Ammon's horn (tissue), 1 donor: ENCODE results near the gene PTPRK.
A peak's percentile ranks its signal among the peaks of the same experiment; 100 is the strongest.

Experiments used
- DNase-seq: peaks from one replicate; pipeline ENCODE4 v3.0.0-alpha.2; 2016; ENCODE audit warnings: low spot score

Gene PTPRK

GRCh38 chr6:128246472-128247260 is 273.7 kb downstream of the PTPRK start:
- DNase-seq, result no peak

- DNase-seq, result no peak
Measured at GRCh38 chr6:128244751-128245405, 275.5 kb downstream of the PTPRK start.

GRCh38 chr6:128242765-128243403 is 277.5 kb downstream of the PTPRK start:
- DNase-seq, result no peak

- DNase-seq, result no peak
Measured at GRCh38 chr6:128241216-128241615, 279.2 kb downstream of the PTPRK start.

GRCh38 chr6:128240024-128240428 is 280.4 kb downstream of the PTPRK start:
- DNase-seq, result no peak

- no peak for DNase-seq
Measured at GRCh38 chr6:128239146-128239545, 281.3 kb downstream of the PTPRK start.

- DNase-seq, result peak; percentile 51
Measured at GRCh38 chr6:128238225-128238624, 282.2 kb downstream of the PTPRK start.

GRCh38 chr6:128235556-128235955 is 284.8 kb downstream of the PTPRK start:
- no peak for DNase-seq

- peak; percentile 52 for DNase-seq
Measured at GRCh38 chr6:128233531-128233930, 286.9 kb downstream of the PTPRK start.

GRCh38 chr6:128230267-128230989 is 290.0 kb downstream of the PTPRK start:
- DNase-seq, result no peak

- DNase-seq, result no peak
Measured at GRCh38 chr6:128225612-128226011, 294.8 kb downstream of the PTPRK start.

GRCh38 chr6:128216917-128217316 is 303.5 kb downstream of the PTPRK start:
- no peak for DNase-seq

- DNase-seq, result no peak
Measured at GRCh38 chr6:128209771-128210170, 310.6 kb downstream of the PTPRK start.

GRCh38 chr6:128208851-128209580 is 311.4 kb downstream of the PTPRK start:
- no peak for DNase-seq

- no peak for DNase-seq
Measured at GRCh38 chr6:128208078-128208477, 312.3 kb downstream of the PTPRK start.

GRCh38 chr6:128206610-128207426 is 313.6 kb downstream of the PTPRK start:
- no peak for DNase-seq

- no peak for DNase-seq
Measured at GRCh38 chr6:128204616-128205015, 315.8 kb downstream of the PTPRK start.

GRCh38 chr6:128202169-128202765 is 318.1 kb downstream of the PTPRK start:
- no peak for DNase-seq

- DNase-seq, result no peak
Measured at GRCh38 chr6:128200789-128201188, 319.6 kb downstream of the PTPRK start.

- no peak for DNase-seq
Measured at GRCh38 chr6:128199461-128199860, 320.9 kb downstream of the PTPRK start.
